CD8-positive, alpha-beta memory T cell (primary cell): Measurements from ENCODE around the gene C4orf50. TPM values are rescaled to one million over a fixed set of nuclear protein-coding genes. Genes with fewer than 3 reads are reported as not detected.

Experiments used
- CTCF ChIA-PET: fragments of 350-600 bp; sonication (Branson Sonifier 250); formaldehyde crosslinking; loops from one replicate; lab custom pipeline; 2021; ENCODE audit warnings: antibody characterized with exemption; lab: Charles Lee
- POLR2A ChIA-PET: fragments of 350-600 bp; sonication (Branson Sonifier 250); formaldehyde crosslinking; loops from one replicate; lab custom pipeline; 2021; ENCODE audit warnings: antibody characterized with exemption; lab: Charles Lee
- DNase-seq, 5 donors: peaks; one replicate each; pipeline versions ENCODE4 v3.0.0 to v3.0.0-alpha.2; 2020 to 2022; ENCODE audit warnings: mixed read lengths in 1 of 5
- H3K27ac ChIP-seq: one replicate; pipeline ENCODE4 v1.7.0; 2013; ENCODE audit warnings: low read depth, mild to moderate bottlenecking, low read length, moderate library complexity
- H3K27me3 ChIP-seq: 2 replicates; pipeline ENCODE4 v1.7.0; 2013; ENCODE audit warnings: low read length, mild to moderate bottlenecking; ENCODE audit not compliant: insufficient read depth, poor library complexity, severe bottlenecking
- H3K36me3 ChIP-seq: 2 replicates; pipeline ENCODE4 v1.7.0; 2013; ENCODE audit warnings: mild to moderate bottlenecking, low read length, moderate library complexity; ENCODE audit not compliant: insufficient read depth
- H3K4me1 ChIP-seq: 2 replicates; pipeline ENCODE4 v1.7.0; 2013; ENCODE audit warnings: mild to moderate bottlenecking, low read length, moderate library complexity; ENCODE audit not compliant: insufficient read depth
- H3K4me3 ChIP-seq: 2 replicates; pipeline ENCODE4 v1.7.0; 2013; ENCODE audit warnings: mild to moderate bottlenecking, low read length
- H3K9me3 ChIP-seq: 2 replicates; pipeline ENCODE4 v1.7.0; 2013; ENCODE audit warnings: mild to moderate bottlenecking, low read length
- H3K27ac Mint-ChIP-seq, 8 donors: one replicate each; pipeline ENCODE4 v1.8.0; 2020 to 2021; ENCODE audit warnings: mixed read lengths in 8 of 8, mild to moderate bottlenecking in 6 of 8, inconsistent platforms in 3 of 8, moderate library complexity in 3 of 8
- H3K27me3 Mint-ChIP-seq, 2 donors: one replicate each; pipeline ENCODE4 v1.8.0; 2020 to 2021; ENCODE audit warnings: mixed read lengths in 2 of 2, mild to moderate bottlenecking in 1 of 2, moderate library complexity in 1 of 2
- H3K36me3 Mint-ChIP-seq, 3 donors: one replicate each; pipeline ENCODE4 v1.8.0; 2020 to 2021; ENCODE audit warnings: mixed read lengths in 3 of 3, inconsistent platforms in 1 of 3, mild to moderate bottlenecking in 1 of 3
- H3K4me1 Mint-ChIP-seq, 3 donors: one replicate each; pipeline ENCODE4 v1.8.0; 2020 to 2021; ENCODE audit warnings: mixed read lengths in 3 of 3, inconsistent platforms in 1 of 3, mild to moderate bottlenecking in 1 of 3
- H3K4me3 Mint-ChIP-seq, 7 donors: one replicate each; pipeline ENCODE4 v1.8.0; 2020 to 2021; ENCODE audit warnings: mixed read lengths in 7 of 7, mild to moderate bottlenecking in 6 of 7, moderate library complexity in 4 of 7, inconsistent platforms in 2 of 7
- H3K9me3 Mint-ChIP-seq, 5 donors: one replicate each; pipeline ENCODE4 v1.8.0; 2020 to 2022; ENCODE audit warnings: mixed read lengths in 5 of 5, mild to moderate bottlenecking in 3 of 5, moderate library complexity in 2 of 5, inconsistent platforms in 1 of 5
- polyA plus RNA-seq: library from polyadenylated mRNA; unstranded; fragments of 300-500 nt; fragmentation: Illumina TruSeq; gene quantifications from one replicate; pipeline ENCODE4 v1.2.3, GENCODE V29; 2021
- total RNA-seq, 2 experiments: library from RNA; stranded (reverse); gene quantifications; one replicate each; pipeline ENCODE4 v1.2.3, GENCODE V29; 2021

Gene C4orf50
- total and polyA plus RNA-seq, 3 experiments from 2014 or later: 0.08 to 0.37 (median 0.24) TPM

GRCh38 chr4:6056976-6057766, 38.9 kb upstream of the C4orf50 start:
- peaks cover 16 to 63% (median 49%) of the 10 kb centered on the region in 3 donors for H3K36me3 Mint-ChIP-seq
- no peak overlapping the region for H3K27ac ChIP-seq
- H3K9me3 ChIP-seq: peaks cover 12% of the 10 kb centered on the region
- H3K27me3 Mint-ChIP-seq: no peaks in the 10 kb centered on the region
- peaks cover 6 to 28% (median 18%) of the 10 kb centered on the region in 5 donors for H3K9me3 Mint-ChIP-seq
- H3K27me3 ChIP-seq: no peaks in the 10 kb centered on the region
- no peak overlapping the region for H3K4me3 Mint-ChIP-seq
- H3K36me3 ChIP-seq: peaks cover 22% of the 10 kb centered on the region
- ChIA-PET CTCF (no interaction called here), POLR2A (no interaction called here)
- H3K27ac Mint-ChIP-seq: no peak overlapping the region
- peak in 1 of 5 donors; percentile 7 for DNase-seq
- no peaks in the 10 kb centered on the region for H3K4me1 ChIP-seq
- no peak overlapping the region for H3K4me3 ChIP-seq
- no peaks in the 10 kb centered on the region for H3K4me1 Mint-ChIP-seq

GRCh38 chr4:6055436-6055835, 37.2 kb upstream of the C4orf50 start:
- Histone ChIP-seq H3K4me1 (no peaks in the 10 kb centered on the region), H3K27me3 (no peaks in the 10 kb centered on the region), H3K9me3 (peaks cover 12% of the 10 kb centered on the region), H3K4me3 (no peak overlapping the region), H3K27ac (no peak overlapping the region), H3K36me3 (peaks cover 21% of the 10 kb centered on the region)
- H3K27ac Mint-ChIP-seq: no peak overlapping the region
- ChIA-PET POLR2A (no interaction called here), CTCF (no interaction called here)
- no peak overlapping the region for H3K4me3 Mint-ChIP-seq
- H3K9me3 Mint-ChIP-seq: peaks cover 6 to 22% (median 18%) of the 10 kb centered on the region in 5 donors
- no peaks in the 10 kb centered on the region for H3K27me3 Mint-ChIP-seq
- no peak for DNase-seq
- peaks cover 21 to 47% (median 38%) of the 10 kb centered on the region in 3 donors for H3K36me3 Mint-ChIP-seq
- no peaks in the 10 kb centered on the region for H3K4me1 Mint-ChIP-seq

DNA sequence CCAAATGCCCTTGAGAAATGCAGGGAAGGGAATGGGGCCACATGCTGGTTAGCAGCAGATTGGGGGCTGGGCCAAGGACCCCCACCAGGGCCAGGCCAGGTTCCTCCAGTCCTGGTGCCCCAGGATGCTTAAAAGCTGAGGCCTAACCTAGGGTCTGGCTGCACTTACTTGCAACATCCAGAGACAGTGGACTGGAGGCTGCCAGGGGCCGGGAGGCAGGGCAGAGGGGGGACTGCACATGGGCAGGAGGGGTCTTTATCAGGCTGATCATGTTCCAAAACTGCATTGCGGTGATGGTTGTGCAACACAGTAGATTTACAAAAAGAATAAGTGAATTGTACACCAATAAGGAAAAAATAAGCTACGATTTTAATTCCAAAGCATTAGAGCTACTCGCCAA, 36.8 kb upstream of the C4orf50 start:
- H3K27ac ChIP-seq: no peak overlapping the region
- no peaks in the 10 kb centered on the region for H3K27me3 Mint-ChIP-seq
- CTCF ChIA-PET: no interaction called here
- POLR2A ChIA-PET: no interaction called here
- no peaks in the 10 kb centered on the region for H3K4me1 ChIP-seq
- H3K36me3 ChIP-seq: peaks cover 17% of the 10 kb centered on the region
- no peaks in the 10 kb centered on the region for H3K27me3 ChIP-seq
- peaks cover 17 to 43% (median 34%) of the 10 kb centered on the region in 3 donors for H3K36me3 Mint-ChIP-seq
- H3K9me3 ChIP-seq: peaks cover 12% of the 10 kb centered on the region
- DNase-seq: no peak
- no peak overlapping the region for H3K27ac Mint-ChIP-seq
- peaks cover 6 to 18% (median 14%) of the 10 kb centered on the region in 5 donors for H3K9me3 Mint-ChIP-seq
- H3K4me3 Mint-ChIP-seq: no peak overlapping the region
- H3K4me1 Mint-ChIP-seq: no peaks in the 10 kb centered on the region
- no peak overlapping the region for H3K4me3 ChIP-seq

DNA sequence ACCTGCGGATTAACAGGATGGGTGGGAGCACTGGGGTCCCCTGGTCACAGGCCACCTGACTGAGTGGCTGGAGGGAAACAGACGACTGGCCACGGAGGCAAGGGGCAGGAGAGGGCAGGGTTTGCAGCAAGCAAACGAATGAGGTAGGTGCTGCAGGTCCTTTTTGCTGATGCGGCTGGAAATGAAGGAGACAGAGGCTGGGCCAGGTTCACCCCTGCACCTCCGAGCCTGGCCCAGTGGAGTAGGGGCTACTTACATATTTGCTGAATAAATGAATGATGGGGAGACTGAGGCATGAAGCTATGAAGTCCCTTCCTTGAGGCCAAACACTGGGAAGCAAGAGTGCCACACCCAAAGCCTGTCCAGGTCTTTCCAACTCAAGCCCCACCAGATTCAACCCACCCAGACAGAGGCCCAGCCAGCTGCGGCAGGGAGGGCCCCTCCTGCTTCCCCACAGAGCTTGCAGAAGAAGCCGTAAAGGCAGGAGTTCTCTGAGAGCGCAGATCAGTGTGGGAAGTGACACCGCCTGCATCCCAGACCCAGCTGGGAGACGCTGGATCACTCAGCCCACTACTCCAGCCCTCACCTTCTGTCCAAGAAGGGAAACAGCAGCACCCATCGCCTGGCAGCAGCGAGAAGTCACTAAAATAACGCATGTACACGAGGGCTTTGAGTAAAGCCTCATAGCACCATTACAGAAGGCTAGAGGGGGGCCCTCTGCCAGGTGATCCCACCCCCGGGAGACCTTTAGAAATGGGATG, 36.1 kb upstream of the C4orf50 start:
- Mint-ChIP-seq H3K36me3 (peaks cover 17 to 39% (median 29%) of the 10 kb centered on the region in 3 donors), H3K4me3 (no peak overlapping the region), H3K9me3 (peaks cover 6 to 15% (median 12%) of the 10 kb centered on the region in 5 donors), H3K27me3 (peaks cover 0 to 2% of the 10 kb centered on the region in 2 donors), H3K27ac (no peak overlapping the region), H3K4me1 (no peaks in the 10 kb centered on the region)
- H3K36me3 ChIP-seq: peaks cover 10% of the 10 kb centered on the region
- no peaks in the 10 kb centered on the region for H3K4me1 ChIP-seq
- no peak overlapping the region for H3K4me3 ChIP-seq
- no peak for DNase-seq
- POLR2A ChIA-PET: no interaction called here
- H3K27me3 ChIP-seq: no peaks in the 10 kb centered on the region
- no peak overlapping the region for H3K27ac ChIP-seq
- CTCF ChIA-PET: no interaction called here
- H3K9me3 ChIP-seq: peaks cover 9% of the 10 kb centered on the region

- ChIA-PET POLR2A (no interaction called here), CTCF (no interaction called here)
- no peak overlapping the region for H3K4me3 ChIP-seq
- Mint-ChIP-seq H3K36me3 (peaks cover 13 to 27% (median 16%) of the 10 kb centered on the region in 3 donors), H3K27ac (no peak overlapping the region), H3K27me3 (peaks cover 0 to 2% of the 10 kb centered on the region in 2 donors), H3K4me1 (peaks cover 0 to 8% (median 6%) of the 10 kb centered on the region in 3 donors), H3K9me3 (no peaks in the 10 kb centered on the region), H3K4me3 (no peak overlapping the region)
- no peaks in the 10 kb centered on the region for H3K27me3 ChIP-seq
- peaks cover 4% of the 10 kb centered on the region for H3K36me3 ChIP-seq
- no peak overlapping the region for H3K27ac ChIP-seq
- DNase-seq: no peak
- H3K4me1 ChIP-seq: no peaks in the 10 kb centered on the region
- H3K9me3 ChIP-seq: no peaks in the 10 kb centered on the region
These were observed 34.4 kb upstream of the C4orf50 start for GRCh38 chr4:6052679-6053078.

DNA sequence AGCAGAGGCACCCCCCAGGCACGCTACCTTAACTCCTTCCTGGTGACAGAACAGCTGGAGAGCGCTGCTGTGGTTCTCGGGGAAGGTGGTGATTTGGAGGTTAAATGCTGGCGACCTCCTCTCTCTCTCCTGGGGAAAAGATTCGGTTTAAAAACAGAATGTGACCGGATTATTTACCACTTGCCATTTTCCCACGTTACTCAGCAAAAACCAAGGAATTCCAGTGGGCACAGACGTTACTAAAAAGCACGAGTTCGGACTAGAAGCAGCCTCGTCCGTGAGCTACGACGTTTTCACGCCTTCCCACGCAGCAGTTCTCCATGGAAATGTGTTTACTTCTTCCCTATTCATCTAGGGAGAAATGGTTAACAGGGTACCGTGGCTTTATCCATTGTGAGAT, 32.3 kb upstream of the C4orf50 start:
- POLR2A ChIA-PET: no interaction called here
- Histone ChIP-seq H3K27me3 (no peaks in the 10 kb centered on the region), H3K4me3 (no peak overlapping the region), H3K9me3 (no peaks in the 10 kb centered on the region), H3K27ac (no peak overlapping the region), H3K4me1 (no peaks in the 10 kb centered on the region), H3K36me3 (no peaks in the 10 kb centered on the region)
- CTCF ChIA-PET: no interaction called here
- H3K27me3 Mint-ChIP-seq: peaks cover 0 to 2% of the 10 kb centered on the region in 2 donors
- H3K4me1 Mint-ChIP-seq: peaks cover 0 to 9% (median 6%) of the 10 kb centered on the region in 3 donors
- peaks cover 10 to 20% (median 10%) of the 10 kb centered on the region in 3 donors for H3K36me3 Mint-ChIP-seq
- no peak overlapping the region for H3K4me3 Mint-ChIP-seq
- no peak for DNase-seq
- H3K27ac Mint-ChIP-seq: peak overlapping the region in 1 of 8 donors; percentile 33
- no peaks in the 10 kb centered on the region for H3K9me3 Mint-ChIP-seq

GRCh38 chr4:6049985-6050384, 31.8 kb upstream of the C4orf50 start:
- CTCF ChIA-PET: no interaction called here

GRCh38 chr4:6049278-6049677, 31.0 kb upstream of the C4orf50 start:
- H3K9me3 ChIP-seq: no peaks in the 10 kb centered on the region
- no peaks in the 10 kb centered on the region for H3K36me3 ChIP-seq
- no peaks in the 10 kb centered on the region for H3K4me1 ChIP-seq
- POLR2A ChIA-PET: no interaction called here
- Mint-ChIP-seq H3K27ac (no peak overlapping the region), H3K9me3 (no peaks in the 10 kb centered on the region), H3K4me1 (peaks cover 0 to 20% (median 6%) of the 10 kb centered on the region in 3 donors), H3K36me3 (peaks cover 10 to 17% (median 10%) of the 10 kb centered on the region in 3 donors), H3K27me3 (peaks cover 2 to 3% of the 10 kb centered on the region in 2 donors), H3K4me3 (no peak overlapping the region)
- CTCF ChIA-PET: no interaction called here
- no peaks in the 10 kb centered on the region for H3K27me3 ChIP-seq
- no peak overlapping the region for H3K4me3 ChIP-seq
- no peak for DNase-seq
- H3K27ac ChIP-seq: no peak overlapping the region

More at GRCh38 chr4:6049985-6050384, 31.8 kb upstream of the C4orf50 start:
- Mint-ChIP-seq H3K4me1 (peaks cover 0 to 13% (median 6%) of the 10 kb centered on the region in 3 donors), H3K27me3 (peaks cover 2 to 3% of the 10 kb centered on the region in 2 donors), H3K4me3 (peak overlapping the region in 1 of 7 donors; percentile 14), H3K27ac (no peak overlapping the region), H3K9me3 (no peaks in the 10 kb centered on the region), H3K36me3 (peaks cover 10 to 18% (median 10%) of the 10 kb centered on the region in 3 donors)
- H3K9me3 ChIP-seq: no peaks in the 10 kb centered on the region
- no peak for DNase-seq
- H3K4me3 ChIP-seq: no peak overlapping the region
- H3K4me1 ChIP-seq: no peaks in the 10 kb centered on the region
- no peaks in the 10 kb centered on the region for H3K36me3 ChIP-seq
- H3K27me3 ChIP-seq: no peaks in the 10 kb centered on the region
- H3K27ac ChIP-seq: no peak overlapping the region
- POLR2A ChIA-PET: no interaction called here
